NK-92 (cell line): ENCODE data around the gene SORCS2.

ENCODE experiments used
- DNase-seq: peaks from one replicate; lab custom pipeline; 2025; ENCODE audit not compliant: unreplicated experiment; lab: John Stamatoyannopoulos, UW

SORCS2 gene

GRCh38 chr4:7638984-7639789, 446.8 kb downstream of the SORCS2 start:
- DNase-seq = no peak

- no peak for DNase-seq
These were observed 447.8 kb downstream of the SORCS2 start for GRCh38 chr4:7640136-7640535.

GRCh38 chr4:7641712-7642111, 449.4 kb downstream of the SORCS2 start:
- no peak for DNase-seq

GRCh38 chr4:7642741-7643458, 450.6 kb downstream of the SORCS2 start:
- no peak for DNase-seq

- no peak for DNase-seq
These were observed 452.8 kb downstream of the SORCS2 start for GRCh38 chr4:7645158-7645557.

DNA sequence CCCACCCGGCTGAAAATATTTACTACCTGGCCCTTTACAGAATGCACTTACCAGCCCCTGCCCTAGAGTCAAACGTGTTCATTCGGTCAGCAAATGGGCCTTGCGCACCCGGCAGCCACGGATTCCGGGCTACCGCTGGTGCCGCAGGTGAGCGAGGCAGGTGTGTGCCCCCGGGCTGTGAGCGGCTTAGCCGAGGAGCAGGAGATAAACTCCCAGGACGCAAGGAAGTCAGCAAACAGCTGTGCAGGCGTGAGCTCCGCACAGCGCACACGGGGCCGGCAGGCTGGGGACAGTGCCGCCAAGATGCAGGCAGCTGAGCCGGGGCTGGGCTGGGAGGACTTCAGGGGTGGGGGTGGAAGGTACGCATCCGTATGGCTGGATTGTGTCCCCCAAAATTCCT, 453.6 kb downstream of the SORCS2 start:
- DNase-seq = no peak

GRCh38 chr4:7646384-7647061, 454.2 kb downstream of the SORCS2 start:
- DNase-seq = no peak

DNA sequence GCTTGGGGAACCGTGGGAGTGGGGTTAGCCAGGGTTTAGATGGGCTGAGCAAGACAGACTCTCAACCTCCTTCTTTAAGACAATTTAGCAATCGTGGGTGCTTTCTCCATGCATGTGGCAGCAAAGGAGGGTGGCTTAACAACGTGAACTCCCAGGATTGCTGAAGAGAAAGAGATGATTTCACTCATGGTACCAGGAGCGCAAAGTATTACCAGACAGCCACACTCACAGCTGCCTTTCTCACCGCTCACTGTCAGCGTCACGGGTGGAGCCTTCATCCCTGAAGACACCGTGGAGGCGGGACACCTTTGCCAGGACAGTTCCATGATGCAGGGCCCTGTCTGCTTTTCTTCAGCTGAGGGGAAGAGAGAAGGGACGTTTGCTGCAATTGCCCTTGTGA, 454.8 kb downstream of the SORCS2 start:
- DNase-seq = no peak

DNA sequence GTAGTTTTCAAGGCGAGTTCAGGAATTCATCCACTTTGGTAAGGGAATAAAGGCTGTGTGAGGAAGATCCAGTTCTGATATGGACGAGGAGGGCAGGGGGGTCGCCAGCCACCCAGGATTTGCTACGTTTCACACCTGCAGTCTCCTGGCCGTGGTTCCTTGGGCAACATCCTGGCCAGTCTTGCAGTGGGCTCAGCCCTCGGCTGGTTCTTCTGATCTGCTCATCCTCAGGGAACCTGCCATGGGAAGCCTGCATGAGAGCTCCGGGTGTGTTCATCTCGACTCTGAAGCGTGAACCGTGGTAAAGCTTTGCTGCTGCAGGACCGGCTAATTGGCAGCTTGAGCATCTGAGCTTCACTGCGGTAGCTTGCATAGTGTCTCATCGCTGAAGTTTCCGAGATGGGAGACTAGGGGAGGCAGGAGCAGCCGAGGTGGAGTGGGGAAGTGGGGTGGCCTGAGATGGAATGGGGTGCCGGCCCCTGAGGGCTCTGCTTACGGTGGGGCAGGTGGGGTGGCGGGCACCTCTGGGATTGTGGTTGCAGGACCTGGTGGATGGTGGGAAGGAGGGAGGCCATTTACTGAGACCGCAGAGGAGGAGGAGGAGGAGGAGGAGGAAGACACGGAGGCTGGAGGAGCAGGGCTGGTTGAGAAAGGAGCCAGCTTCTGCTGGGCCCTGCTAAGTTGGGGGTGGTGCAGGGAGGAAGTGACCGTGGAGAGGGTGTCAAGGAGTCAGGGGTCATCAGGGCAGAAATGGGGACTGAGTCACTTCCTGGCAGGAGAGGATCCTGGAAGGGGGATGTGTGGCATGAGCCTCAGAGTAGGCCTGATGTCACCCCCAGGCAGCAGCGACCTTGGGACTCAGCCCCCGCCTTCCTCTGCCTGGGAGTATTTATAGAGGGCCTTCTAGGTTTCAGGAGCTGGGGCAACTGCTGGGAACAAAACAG, 455.5 kb downstream of the SORCS2 start:
- no peak for DNase-seq

DNA sequence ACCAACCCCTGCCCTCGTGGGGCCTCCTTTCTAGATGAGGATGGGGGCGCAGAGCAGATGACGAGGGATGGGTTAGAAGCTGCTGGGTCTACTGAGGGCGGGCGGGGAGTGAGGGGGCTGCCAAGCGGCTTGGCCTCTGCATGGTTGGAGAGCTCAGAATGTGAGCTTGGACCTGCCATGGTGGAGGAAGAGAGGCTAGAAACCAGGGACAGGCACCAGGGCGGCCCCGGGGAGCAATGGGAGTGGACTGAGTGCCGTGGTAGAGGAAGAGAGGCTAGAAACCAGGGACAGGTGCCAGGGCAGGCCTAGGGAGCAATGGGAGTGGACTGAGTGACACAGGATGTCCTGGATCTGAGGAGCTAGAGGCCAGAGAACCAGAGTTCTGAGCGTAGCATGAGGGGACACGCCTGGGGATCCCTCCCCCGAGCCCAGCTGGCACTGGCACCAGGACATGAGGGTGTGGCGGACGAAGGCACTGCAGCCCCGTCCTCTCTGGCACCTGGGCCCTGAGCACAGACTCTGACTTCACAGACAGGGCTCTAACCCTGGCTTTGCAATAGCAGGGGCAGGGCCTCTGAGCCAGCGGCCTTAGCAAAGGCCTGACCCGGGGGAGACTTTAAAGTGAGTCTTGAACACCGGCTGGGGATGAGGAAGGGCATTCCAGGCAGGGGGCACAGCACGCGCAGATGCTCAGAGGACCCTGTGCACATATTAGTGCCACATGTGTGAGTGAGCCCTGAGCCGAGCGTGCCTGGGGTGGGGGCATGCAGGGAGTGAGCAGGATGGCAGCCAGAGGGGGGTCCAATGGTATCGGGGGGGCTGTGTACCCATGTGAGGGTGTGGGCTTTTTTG, 456.4 kb downstream of the SORCS2 start:
- no peak for DNase-seq

- DNase-seq = no peak
These were observed 457.0 kb downstream of the SORCS2 start for GRCh38 chr4:7649411-7649740.

DNA sequence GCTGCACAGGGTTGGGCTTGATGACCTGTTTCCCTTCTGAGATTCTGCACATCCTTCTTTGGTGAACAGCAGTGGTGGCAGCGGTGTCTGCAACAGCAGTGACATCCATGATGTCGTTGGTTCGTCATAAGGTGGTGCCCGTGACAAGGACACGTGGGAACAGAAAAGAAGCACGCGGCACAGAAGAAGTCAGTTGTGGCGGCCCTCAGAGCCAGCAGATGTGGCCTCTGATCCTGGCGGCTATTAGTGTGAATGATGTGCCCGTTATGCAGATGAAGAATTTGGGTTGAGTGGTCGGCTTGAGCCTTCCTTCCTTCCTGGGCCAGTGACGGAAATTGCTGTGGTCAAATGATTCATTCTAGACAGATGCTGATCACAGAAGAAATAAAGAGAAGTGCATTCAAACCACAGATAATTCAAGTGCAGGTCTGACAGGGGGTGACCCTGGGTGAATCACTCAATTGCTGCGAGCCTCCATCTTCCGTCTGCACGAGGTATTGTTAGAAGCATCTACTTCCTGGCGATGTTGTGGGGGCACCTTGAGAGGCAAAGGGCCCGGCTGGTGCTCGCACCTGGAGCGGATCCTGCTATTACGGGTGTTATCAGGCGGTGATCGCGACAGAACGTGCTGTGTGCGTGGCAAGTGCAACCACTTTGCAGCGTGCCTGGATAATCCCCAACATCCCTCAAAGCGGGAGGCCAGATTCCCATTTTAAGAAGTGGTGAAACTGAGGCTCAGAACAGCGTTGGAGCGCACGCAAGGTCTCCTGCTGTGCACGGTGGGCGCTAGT, 457.6 kb downstream of the SORCS2 start:
- DNase-seq = no peak

DNA sequence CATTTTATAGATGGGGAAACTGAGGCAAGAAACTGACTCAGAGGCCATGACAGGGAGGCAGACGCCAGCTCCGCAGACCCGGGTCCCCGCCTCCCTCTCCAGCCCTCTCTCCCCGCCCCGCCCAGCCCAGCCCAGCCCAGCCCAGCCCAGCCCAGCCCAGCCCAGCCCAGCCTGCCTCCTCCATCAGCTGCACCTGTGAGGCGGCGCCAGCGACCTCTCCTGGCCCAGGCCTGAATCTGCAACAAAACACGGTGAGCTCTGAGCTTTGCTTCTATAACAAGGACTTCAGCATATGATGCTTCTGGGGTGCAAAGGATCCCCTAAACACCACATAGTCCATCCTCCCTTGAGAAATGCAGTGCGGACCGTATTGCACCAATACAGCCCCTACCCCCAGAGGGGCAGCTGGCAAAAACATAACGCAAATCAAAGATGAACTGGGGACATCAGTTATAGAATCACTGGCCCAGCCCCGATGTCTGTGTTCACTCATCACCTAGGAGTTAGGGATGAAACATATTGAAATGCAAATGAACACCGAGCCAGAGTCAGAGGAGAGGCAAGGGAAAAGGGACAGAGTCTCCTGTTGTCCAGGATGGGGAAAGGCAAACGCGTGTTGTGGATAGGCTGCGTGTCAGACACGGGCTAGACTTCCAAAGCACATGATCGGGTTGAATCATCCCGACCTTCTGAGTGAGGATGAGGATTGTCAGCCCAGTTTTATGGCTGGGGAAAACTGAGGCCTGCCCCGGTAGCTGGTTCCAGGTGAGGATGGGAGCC, 458.5 kb downstream of the SORCS2 start:
- DNase-seq = no peak

DNA sequence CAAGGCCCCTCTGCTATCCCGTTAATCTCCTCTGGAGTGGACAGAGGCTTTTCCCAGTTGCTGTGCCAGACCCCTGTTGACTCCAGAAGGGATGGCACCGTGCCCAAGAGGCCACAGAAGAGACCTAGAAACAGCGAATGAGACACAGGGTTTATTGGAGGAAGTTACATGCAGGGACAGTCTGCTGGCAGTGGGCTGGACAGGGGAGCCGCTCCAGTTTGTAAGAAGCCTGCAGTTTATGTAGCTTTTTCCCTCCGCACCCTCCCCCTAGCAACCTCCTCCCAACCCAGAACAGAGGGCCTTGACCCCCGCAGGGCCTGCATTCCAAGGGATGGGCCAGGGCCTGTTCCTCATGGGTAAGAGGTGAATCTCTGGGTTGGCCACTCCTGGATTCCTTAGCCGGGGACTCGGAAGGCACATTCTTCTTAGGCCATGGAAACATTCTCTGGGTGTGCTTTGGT, 459.2 kb downstream of the SORCS2 start:
- DNase-seq = no peak

DNA sequence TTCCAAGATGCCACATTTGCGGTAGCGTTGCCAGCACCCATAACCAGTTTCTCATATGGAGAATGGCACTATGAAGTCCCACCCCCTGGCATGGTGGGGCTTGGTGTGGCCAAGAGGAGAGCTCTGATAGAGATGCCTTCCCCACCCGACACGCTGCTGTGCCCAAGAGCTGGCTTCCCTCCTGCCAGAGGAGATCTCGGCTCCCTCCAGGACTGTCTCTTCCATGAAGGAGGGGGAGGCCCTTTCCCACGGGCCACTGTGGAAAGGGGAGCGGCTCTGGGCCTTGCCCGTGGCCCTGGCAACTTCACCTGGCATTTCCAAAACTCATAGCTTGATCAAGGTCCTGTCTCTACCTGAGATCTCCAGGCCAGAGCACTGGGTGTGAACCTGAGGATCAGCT, 459.7 kb downstream of the SORCS2 start:
- DNase-seq = no peak

DNA sequence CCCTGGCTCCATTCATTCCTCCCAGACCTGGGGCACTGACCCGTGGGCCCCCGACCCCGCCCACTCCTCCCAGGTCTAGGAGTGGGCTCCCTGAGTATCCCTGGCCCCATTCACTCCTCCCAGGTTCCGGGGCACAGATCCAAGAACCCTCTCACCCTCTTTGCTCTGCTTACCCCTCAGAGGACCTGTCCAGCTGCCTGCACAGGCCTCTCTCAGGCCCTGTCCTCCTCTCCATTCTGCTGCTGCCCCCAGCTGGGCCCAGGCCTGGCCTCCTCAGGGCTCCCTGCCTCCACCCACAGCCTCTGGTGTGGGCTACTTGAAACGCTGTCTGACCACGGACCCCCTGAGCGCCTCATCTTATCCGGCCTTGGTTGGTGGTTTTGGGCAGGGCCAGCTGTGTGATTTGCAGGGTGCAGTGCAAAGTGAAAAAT, 460.1 kb downstream of the SORCS2 start:
- no peak for DNase-seq

DNA sequence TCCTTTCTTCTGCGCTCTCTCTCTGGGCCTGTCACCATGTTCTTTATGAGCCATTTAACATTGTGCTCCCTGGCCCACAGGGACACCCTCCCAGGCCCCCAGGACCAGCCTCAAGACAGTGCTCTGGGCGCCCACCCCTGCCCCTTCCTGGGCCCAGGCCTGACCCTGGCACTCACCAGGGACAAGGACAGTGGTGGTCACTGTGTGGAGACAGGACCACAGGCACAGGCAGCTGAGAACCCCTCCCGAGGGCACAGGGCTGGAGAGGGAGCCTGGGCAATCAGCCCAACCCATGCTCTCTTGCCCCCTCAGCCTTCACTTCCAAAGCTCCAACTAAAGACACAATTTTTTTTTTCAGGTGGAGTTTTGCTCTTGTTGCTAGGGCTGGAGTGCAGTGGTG, 460.6 kb downstream of the SORCS2 start:
- no peak for DNase-seq
